ENCODE data around the gene NPC2. TPM values are rescaled to one million over a fixed set of nuclear protein-coding genes. Genes with fewer than 3 reads are reported as not detected.
"Not testable (repeated sequence)": the region's sequence is repeated elsewhere in the genome, so short reads cannot be mapped to it uniquely, and the experiment has no call there.

The NPC2 gene
- 100 to 1,000 TPM; 350 to 360 (median 355) TPM for polyA plus RNA-seq (ENCODE audit: insufficient read length in 4 of 4)

DNA sequence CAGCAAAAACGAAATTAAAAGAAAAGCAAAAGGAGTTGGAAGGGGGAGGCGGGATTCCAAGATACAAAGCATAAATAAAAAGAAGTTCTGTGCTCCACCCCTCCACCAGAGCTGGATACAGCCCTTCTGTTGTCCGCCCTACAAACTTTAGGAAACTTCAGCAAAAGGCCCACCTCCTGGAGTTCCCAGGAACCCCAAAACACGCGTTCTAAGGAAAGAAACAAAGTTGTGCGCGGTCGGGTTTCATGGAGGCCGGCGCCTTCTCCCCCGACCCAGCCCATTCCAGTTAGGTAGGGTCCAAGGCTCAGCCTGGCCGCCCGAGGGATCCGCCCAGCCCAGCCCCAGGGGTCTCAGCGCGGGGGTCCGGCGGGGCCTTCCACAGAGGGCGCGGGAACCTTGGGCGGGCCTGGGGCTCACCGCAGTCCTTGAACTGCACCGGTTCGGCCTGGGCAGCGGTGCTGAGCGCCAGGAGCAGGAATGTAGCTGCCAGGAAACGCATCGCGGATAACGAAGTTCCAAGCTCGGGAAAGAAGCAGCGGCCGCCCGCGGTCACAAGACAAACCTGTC lies at the start of gene NPC2:
TSS of gene NPC2 (minus strand) at position 530 of the 567 bp plus-strand sequence. CDS start at position 499, 31 bp downstream.
- DNase-seq (ENCODE audit: low read depth in 4 of 4, low spot score in 3 of 4), result no peak

DNA sequence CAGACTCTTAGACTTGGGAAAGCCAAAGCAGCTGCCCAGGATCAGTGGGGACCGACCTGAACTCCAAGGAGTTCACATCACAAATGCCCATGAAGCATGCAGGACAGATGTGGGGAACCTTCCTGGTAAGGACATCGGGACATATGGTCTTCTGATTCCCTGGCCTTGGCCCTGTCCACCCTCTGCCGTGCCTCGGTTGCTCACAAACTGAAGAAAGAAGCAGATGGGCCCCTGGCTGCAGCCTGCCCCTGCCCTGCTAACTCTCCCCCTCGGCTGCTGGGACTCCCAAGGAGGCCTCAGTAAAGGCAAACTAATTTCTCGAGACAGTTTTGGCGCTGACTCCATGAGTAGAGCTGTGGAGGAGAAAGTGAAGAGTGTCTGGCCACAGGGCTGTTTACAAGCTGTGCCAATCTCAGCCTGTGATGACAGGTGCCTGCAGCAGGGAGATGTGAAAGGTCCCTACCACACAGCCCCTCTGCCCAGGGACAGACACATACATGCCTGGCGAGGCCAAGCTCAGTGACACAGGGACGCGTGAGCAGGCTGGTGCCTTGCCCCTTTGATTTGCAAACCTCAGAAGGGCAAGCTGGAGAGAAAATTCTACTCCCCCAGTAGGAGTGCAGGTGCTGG lies 49.1 kb upstream of the NPC2 start:
- DNase-seq (ENCODE audit: low read depth in 4 of 4, low spot score in 3 of 4), result no peak

DNA sequence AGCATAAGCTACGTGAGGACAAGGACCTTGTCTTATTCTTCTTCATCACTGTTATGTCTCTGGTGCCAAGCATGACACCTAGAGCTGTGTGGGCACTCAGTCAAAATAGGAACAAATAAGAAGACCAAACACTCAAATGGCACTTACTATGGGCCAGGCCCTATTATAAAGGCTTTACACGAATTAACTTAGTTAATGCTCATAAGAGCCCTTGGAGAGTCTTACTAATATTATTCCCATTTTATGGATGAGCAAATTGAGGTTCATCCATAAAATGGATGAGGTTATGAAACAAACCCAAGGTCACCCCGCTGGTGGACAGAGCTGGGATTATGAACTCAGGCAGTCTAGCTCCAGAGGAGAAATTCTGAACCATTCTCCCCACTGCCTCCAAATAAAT lies 48.1 kb upstream of the NPC2 start:
- DNase-seq (ENCODE audit: low read depth in 4 of 4, low spot score in 3 of 4), result no peak

DNA sequence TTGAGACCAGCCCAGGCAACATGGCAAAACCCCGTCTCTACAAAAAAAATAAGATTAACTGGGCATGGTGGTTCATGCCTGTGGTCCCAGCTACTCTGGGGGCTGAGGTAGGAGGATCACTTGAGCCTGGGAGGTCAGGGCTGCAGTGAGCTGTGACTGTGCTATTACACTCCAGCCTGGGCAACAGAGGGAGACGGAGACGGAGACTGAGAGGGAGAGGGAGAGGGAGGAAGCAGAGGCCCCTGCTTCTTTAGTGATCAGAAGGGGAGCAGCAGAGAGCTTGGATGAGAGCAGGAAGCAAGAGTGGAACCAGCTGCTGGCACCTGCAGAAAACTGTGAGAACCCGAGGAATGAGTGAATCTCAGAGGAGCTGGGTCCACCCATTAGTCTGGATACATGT lies 46.4 kb upstream of the NPC2 start:
- DNase-seq (ENCODE audit: low read depth in 4 of 4, low spot score in 3 of 4), result no peak

DNA sequence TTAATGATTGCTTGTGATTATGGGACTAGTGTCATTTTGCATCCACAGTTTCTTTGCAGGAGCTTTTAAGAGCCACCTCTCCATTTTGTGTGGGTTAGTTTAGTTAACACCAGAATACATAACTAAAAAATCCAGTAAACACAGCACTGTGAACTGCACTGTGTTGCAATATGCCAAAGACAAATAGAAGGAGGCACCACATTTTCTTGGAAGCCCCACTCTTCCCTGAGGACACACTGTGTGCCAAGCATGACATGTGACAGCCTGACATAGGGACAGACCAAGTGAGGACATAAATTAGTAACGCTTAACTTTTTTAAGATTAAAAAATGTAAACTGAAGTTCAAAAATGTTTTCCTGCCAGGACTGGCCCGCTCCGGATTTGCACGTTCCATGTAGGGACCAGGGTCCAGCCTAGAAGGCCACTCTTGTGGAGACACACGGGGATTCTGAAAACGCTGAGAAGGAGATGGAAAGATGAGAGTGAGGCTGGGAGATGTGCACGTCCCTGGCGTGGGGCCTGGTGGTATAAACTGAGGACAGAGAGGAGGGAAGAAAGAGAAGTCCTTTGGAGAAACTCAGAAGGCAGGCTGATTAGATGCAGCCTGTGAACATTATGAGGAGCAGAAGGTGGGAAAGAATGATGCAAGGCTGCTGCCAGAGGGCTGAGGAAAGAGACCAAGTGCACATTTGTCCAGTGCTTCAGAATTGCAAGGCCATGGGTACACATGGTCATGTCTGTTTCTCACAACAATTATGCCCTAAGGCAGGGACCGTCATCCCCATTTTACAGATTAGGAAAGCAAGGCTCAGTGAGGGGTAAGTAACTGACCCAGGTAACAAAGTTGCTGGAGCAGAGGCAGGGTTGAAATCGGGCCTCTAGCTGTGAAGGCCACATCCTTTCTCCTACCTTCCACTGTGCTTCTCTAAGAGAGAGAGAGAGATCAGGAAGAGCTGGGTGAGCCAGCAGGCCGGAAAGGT lies 45.6 kb upstream of the NPC2 start:
- no peak for DNase-seq (ENCODE audit: low read depth in 4 of 4, low spot score in 3 of 4)

GRCh38 chr14:74536336-74536735 lies 43.2 kb upstream of the NPC2 start:
- DNase-seq (ENCODE audit: low read depth in 4 of 4, low spot score in 3 of 4), result not testable (repeated sequence)

- DNase-seq (ENCODE audit: low read depth in 4 of 4, low spot score in 3 of 4), result no peak
Measured at GRCh38 chr14:74535756-74536325, 42.7 kb upstream of the NPC2 start.

GRCh38 chr14:74533576-74533975 lies 40.5 kb upstream of the NPC2 start:
- no peak for DNase-seq (ENCODE audit: low read depth in 4 of 4, low spot score in 3 of 4)

GRCh38 chr14:74532246-74532645 lies 39.1 kb upstream of the NPC2 start:
- no peak for DNase-seq (ENCODE audit: low read depth in 4 of 4, low spot score in 3 of 4)

DNA sequence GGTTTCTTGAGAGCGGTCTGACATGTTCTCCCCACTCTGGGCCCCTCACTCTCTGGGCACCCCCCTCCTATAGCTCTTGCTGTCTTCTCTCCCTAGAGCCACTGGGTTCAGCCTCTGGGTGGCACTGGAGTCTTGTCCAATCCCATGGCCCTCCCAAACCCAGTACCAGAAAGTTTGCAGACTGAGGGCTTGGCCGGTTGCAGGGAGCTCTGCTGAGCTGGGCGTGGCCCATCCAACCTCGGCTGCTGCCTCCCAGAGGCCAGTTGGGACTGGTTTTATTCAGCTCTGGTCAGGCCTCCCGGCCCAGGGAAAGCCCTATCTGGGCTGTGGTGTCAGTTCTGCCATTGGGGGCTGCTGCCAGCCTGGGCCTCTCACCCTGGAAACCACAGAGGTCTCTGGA lies 38.4 kb upstream of the NPC2 start:
- DNase-seq (ENCODE audit: low read depth in 4 of 4, low spot score in 3 of 4), result no peak

GRCh38 chr14:74531006-74531405 lies 37.9 kb upstream of the NPC2 start:
- DNase-seq (ENCODE audit: low read depth in 4 of 4, low spot score in 3 of 4), result no peak

DNA sequence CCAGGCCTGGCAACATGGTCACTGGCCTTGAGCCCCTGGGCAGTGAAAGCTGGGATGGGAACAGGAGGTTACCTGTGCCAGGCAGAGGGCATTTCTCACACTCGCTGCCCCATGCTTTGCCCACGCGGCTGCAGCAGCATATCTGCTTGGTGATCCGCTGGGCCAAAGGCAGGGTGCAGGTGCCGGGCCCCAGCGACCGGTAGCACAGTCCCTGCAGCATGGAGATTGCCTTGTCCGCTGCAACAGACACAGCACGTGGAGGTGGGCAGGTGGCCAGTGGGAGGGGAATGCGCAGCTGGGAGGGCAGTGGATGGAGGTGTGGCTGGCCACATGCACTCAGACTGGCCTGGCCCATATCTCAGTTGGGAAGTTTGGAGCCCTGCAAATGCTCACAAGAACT lies 35.8 kb upstream of the NPC2 start:
- DNase-seq (ENCODE audit: low read depth in 4 of 4, low spot score in 3 of 4), result no peak

- DNase-seq (ENCODE audit: low read depth in 4 of 4, low spot score in 3 of 4), result no peak
Measured at GRCh38 chr14:74528406-74528805, 35.3 kb upstream of the NPC2 start.

DNA sequence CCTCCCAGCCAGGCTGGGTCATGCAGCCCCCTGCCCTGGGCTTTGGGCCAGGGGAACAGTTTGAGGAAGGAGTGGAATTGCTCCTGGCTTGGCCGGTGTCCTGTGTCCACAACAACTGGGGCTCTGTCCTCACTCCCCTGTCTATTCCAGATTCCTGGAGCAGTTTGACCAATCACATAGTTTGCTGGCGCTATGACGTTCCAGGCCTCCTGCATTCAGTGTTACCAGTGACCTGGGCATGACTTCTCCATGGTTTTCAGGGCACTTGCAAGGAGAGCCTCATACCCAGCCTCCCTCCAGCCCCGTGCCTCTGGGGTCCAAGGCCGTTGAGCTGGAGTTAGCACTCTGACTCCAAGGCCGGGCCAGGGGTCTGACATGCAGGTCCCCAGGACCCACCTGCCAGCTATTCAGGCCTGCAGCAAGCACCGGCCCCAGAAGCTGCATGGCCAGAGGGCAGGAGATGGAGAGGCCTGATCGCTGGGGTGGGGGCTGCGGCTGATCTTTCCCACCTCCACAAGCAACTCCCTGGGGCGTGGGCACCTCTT lies 34.7 kb upstream of the NPC2 start:
- DNase-seq (ENCODE audit: low read depth in 4 of 4, low spot score in 3 of 4), result no peak

- DNase-seq (ENCODE audit: low read depth in 4 of 4, low spot score in 3 of 4), result no peak
Measured at GRCh38 chr14:74526854-74527585, 33.9 kb upstream of the NPC2 start.

DNA sequence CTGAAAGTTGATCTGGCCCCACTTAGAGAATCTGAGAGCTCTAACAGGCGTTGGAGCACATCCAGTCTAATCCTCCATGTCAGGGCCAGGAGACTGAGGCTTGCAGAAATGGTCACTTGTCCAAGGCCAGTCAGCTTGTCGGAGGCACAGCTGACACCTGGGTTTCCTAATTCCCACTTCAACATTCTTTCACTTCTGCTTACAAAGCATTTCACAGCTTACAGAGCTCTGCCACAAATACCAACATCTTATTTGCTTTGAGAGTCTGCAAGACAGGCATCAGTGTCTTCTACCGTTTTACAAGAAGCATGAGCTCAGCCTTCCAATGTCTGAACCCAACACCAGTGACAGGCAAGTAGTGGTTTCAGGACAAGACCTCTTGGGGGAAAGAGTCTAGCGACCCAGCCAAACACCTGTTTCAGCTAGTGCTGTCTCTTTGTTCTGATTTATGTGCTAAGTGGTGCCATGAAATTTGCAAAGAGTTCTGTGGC lies 32.3 kb upstream of the NPC2 start:
- no peak for DNase-seq (ENCODE audit: low read depth in 4 of 4, low spot score in 3 of 4)

DNA sequence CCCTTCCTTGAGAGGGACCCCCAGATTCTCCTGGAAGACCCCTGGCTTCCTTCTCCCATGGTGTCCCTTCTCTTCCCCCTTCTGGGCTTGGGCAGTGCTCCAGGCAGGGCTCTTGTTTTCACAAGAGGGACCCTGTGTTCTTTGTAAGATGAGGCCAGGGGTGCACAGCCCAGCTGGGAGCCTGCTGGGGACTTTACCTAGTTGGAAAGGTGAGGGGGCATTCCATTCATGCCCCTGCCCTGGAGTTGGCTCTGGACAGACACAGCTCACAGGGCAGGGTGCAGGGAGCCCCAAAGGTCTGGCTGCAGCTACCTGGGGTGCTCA lies 31.7 kb upstream of the NPC2 start:
- DNase-seq (ENCODE audit: low read depth in 4 of 4, low spot score in 3 of 4), result no peak

- no peak for DNase-seq (ENCODE audit: low read depth in 4 of 4, low spot score in 3 of 4)
Measured at GRCh38 chr14:74524076-74524811, 31.1 kb upstream of the NPC2 start.

DNA sequence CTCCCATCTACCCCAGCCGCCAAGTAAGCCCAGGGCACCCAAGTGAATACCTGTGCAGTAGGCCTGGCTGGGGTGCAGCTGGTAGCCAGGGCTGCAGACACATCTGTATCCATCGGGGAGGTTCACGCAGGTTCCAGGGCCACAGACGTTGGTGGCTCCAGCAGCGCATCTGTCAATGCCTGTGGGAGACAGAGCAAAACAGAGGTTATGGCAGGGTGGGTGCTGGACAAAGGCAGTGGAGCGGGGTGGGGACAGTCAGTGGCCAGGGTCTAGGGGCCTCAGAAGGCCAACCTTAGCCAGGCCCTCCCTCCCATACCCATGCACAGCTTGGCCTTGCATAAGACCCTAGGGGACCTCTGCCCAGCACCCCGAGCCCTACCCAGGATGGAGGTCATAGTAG lies 29.6 kb upstream of the NPC2 start:
- DNase-seq (ENCODE audit: low read depth in 4 of 4, low spot score in 3 of 4), result no peak

DNA sequence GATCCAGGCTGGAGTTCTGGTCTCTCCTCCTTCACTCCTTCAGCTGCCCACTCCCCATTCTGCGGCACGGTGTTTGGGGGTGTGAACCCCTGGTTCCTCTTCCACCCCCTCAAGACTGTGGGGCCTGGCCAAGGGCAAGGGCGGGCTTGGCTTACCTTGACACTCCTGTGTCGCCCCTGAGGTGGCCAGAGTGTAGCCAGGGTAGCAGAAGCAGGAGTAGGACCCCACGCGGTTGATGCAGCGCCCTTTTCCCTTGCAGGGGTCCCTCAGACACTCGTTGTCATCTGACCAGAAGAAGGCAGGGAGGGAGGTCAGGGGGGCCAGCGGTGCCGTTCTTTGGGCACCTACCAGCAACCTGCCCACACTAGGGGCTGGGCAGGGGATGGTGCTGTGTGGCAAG lies 28.7 kb upstream of the NPC2 start:
- DNase-seq (ENCODE audit: low read depth in 4 of 4, low spot score in 3 of 4), result no peak

Measured in right renal pelvis (tissue), 4 donors.